BLaER1 treated with 17β-estradiol and CSF1 and Interleukin-3, amounts not matched to agents 10 nM and 100 nM (cell line): Measurements from ENCODE around the gene SNAPC1.

Experiments used
- H3K27ac ChIP-seq, 11 experiments: shearing (Covaris generic); formaldehyde crosslinking; 2 replicates each; pipeline ENCODE4 v1.8.1; 2022
- H3K27me3 ChIP-seq, 11 experiments: shearing (Covaris generic); formaldehyde crosslinking; 2 replicates each; pipeline ENCODE4 v1.8.1; 2022
- H3K36me3 ChIP-seq, 11 experiments: shearing (Covaris generic); formaldehyde crosslinking; 2 replicates each; pipeline ENCODE4 v1.8.1; 2022
- H3K4me1 ChIP-seq, 10 experiments: shearing (Covaris generic); formaldehyde crosslinking; 2 replicates each; pipeline ENCODE4 v1.8.1; 2022
- H3K4me2 ChIP-seq, 11 experiments: shearing (Covaris generic); formaldehyde crosslinking; 2 replicates each; pipeline ENCODE4 v1.8.1; 2022
- H3K4me3 ChIP-seq, 10 experiments: shearing (Covaris generic); formaldehyde crosslinking; 2 replicates each; pipeline ENCODE4 v1.8.1; 2022
- H3K9ac ChIP-seq, 11 experiments: shearing (Covaris generic); formaldehyde crosslinking; 2 replicates each; pipeline ENCODE4 v1.8.1; 2022
- H3K9me3 ChIP-seq, 11 experiments: shearing (Covaris generic); formaldehyde crosslinking; replicated peaks in 1 of 11; 2 replicates each; pipeline ENCODE4 v1.8.1; 2022
- H4K20me1 ChIP-seq, 11 experiments: shearing (Covaris generic); formaldehyde crosslinking; 2 replicates each; pipeline ENCODE4 v1.8.1; 2022
- Cebpa-rat ChIP-seq, 11 experiments: shearing (Covaris generic); IDR thresholded peaks; 2 replicates each; pipeline ENCODE4 v1.8.1; 2022

SNAPC1 gene

DNA sequence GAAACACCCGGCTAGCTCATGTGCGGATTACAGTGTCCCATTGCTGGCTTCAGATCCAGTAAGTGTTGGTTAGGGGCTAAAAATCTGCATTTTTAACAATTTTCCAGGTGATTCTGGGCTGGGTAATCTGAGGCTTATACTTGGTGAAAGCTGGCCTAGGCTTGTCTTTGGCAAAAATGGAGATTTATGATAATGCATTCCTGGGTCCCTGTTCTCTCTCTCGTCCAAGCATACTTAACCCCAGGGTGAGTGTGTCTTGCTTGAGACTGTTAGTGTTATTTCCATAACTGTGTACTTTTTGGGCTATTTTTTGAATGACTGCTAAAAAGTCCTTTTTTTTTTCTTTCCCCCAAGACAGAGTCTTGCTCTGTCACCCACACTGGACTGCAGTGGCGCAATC is 43.2 kb downstream of the SNAPC1 start:
- Histone ChIP-seq H3K4me1 (0 out of 20 replicates have a peak, but pooled peaks cover 0 to 4% (median 0%) of the 10 kb centered on the region in 10 experiments), H3K4me3 (no peak overlapping the region), H3K9ac (no peak overlapping the region), H3K36me3 (peaks cover 0 to 4% (median 0%) of the 10 kb centered on the region in 11 experiments; a peak in 1 of 22 replicates), H3K27me3 (peaks cover 0 to 4% (median 3%) of the 10 kb centered on the region in 11 experiments; a peak in 10 of 22 replicates), H3K9me3 (no peaks in the 10 kb centered on the region), H3K27ac (no peak overlapping the region), H3K4me2 (no peak overlapping the region), H4K20me1 (no peaks in the 10 kb centered on the region)
- no peak for TF ChIP-seq Cebpa-rat (IDR thresholded peaks at IDR 0.05)

DNA sequence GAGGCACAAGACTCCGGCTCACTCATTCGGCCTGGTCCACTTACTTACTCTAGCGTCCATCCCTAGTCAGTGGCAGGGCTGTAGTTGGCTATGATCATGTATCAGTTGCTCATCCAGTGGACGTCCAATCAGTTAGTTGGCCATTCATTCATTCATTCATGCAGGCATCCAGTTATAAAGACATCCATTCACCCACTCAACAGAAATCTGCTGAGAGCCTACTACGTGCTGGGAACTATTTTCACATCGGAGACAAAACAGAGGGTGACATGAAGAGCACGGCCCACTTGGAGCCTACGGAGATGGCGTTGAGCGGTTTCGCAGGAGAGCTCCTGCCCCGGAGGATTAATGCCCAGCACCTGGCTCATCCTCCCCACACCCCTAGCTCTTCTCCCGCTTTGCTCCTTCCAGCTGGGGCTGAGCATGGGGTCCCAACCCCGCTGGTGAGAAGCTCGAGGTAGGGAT is 49.7 kb downstream of the SNAPC1 start:
- 0 out of 22 replicates have a peak, but pooled peaks cover 0 to 3% (median 0%) of the 10 kb centered on the region in 11 experiments for H3K36me3 ChIP-seq
- H3K27ac ChIP-seq, result no peak overlapping the region
- H3K27me3 ChIP-seq, result peaks cover 38 to 54% (median 51%) of the 10 kb centered on the region in 11 experiments
- TF ChIP-seq Cebpa-rat (IDR thresholded peaks at IDR 0.05), result no peak
- H3K4me2 ChIP-seq, result no peak overlapping the region
- no peak overlapping the region for H3K9ac ChIP-seq
- H4K20me1 ChIP-seq, result no peaks in the 10 kb centered on the region
- 0 out of 20 replicates have a peak overlapping the region, but pooled peaks of 2 of the 10 experiments have one; percentile 2 to 46 for H3K4me3 ChIP-seq
- peaks cover 15 to 27% (median 19%) of the 10 kb centered on the region in 11 experiments for H3K9me3 ChIP-seq
- H3K4me1 ChIP-seq, result 0 out of 20 replicates have a peak, but pooled peaks cover 0 to 4% (median 0%) of the 10 kb centered on the region in 10 experiments

DNA sequence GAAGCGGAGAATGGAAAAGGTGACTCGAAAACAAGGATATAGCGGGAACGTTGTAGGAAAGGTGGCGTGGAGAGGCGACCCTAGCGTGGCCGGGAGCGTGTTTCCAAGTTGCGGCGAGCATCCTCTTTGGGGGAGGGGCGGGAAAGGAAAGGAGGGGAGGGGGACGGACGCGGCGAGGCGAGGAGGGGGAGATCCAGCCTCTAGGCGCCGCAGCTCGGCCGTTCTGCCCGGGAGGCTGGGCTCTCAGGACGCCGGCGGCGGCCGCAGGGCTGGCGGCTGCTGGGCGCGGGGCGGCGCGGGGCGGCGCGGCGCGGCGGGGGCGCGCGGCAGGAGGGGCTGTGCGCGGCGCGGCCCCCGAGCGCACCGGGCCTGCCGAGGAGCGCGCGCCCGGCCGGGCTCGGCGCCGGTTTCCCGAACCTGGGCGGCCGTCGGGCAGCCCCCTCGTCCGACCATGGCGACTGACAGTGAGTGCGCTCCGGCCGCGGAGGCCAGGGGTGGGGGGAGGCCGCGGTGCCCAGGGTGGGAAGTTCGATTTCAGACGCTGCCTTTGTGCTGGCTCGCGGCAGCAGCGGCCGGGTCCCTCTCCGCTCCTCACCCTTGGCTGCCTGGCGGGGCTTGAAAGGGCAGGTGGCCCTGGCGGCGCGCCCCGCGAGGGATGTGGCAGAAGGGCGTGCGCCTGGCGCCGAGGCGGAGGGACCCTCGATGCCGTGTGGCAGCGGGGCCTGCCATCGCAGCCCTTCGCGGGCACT is 50.3 kb downstream of the SNAPC1 start, which contains the start of gene SYT16:
Gene SYT16 (plus strand): TSS at position 357 of the 749 bp plus-strand sequence.
- H3K27me3 ChIP-seq, result peaks cover 38 to 54% (median 51%) of the 10 kb centered on the region in 11 experiments
- H3K4me2 ChIP-seq, result peak within 1 kb of the TSS; percentile 15 to 48 (median 39); a peak in 14 of 22 replicates
- peak within 1 kb of the TSS in 7 of 10 experiments; percentile 15 to 56 (median 42); a peak in 11 of 20 replicates for H3K4me3 ChIP-seq

GRCh38 chr14:61813096-61813606 is 50.9 kb downstream of the SNAPC1 start:
- peaks cover 38 to 54% (median 51%) of the 10 kb centered on the region in 11 experiments for H3K27me3 ChIP-seq
- peak overlapping the region in 5 of 10 experiments; percentile 15 to 56 (median 42); a peak in 8 of 20 replicates for H3K4me3 ChIP-seq

More for the DNA sequence above, 50.3 kb downstream of the SNAPC1 start, which contains the start of gene SYT16:
- peaks cover 15 to 27% (median 22%) of the 10 kb centered on the region in 11 experiments for H3K9me3 ChIP-seq
- H3K4me1 ChIP-seq, result 0 out of 20 replicates have a peak, but pooled peaks cover 0 to 2% (median 0%) of the 10 kb centered on the region in 10 experiments
- H3K27ac ChIP-seq, result no peak within 1 kb of the TSS
- no peaks in the 10 kb centered on the region for H4K20me1 ChIP-seq
- no peak within 1 kb of the TSS for H3K9ac ChIP-seq
- TF ChIP-seq Cebpa-rat (IDR thresholded peaks at IDR 0.05), result no peak
- 0 out of 22 replicates have a peak, but pooled peaks cover 0 to 3% (median 0%) of the 10 kb centered on the region in 11 experiments for H3K36me3 ChIP-seq

GRCh38 chr14:61822458-61822857 is 60.2 kb downstream of the SNAPC1 start:
- H3K9ac ChIP-seq, result no peak overlapping the region
- H3K36me3 ChIP-seq, result no peaks in the 10 kb centered on the region
- H3K4me1 ChIP-seq, result no peaks in the 10 kb centered on the region
- H4K20me1 ChIP-seq, result no peaks in the 10 kb centered on the region
- no peak for TF ChIP-seq Cebpa-rat (IDR thresholded peaks at IDR 0.05)
- no peak overlapping the region for H3K4me2 ChIP-seq
- H3K27ac ChIP-seq, result no peak overlapping the region
- peaks cover 0 to 11% (median 5%) of the 10 kb centered on the region in 11 experiments; a peak in 5 of 22 replicates for H3K9me3 ChIP-seq
- H3K27me3 ChIP-seq, result no peaks in the 10 kb centered on the region
- no peak overlapping the region for H3K4me3 ChIP-seq

More at GRCh38 chr14:61813096-61813606, 50.9 kb downstream of the SNAPC1 start:
- Histone ChIP-seq H3K9ac (no peak overlapping the region), H3K27ac (no peak overlapping the region), H3K9me3 (peaks cover 15 to 27% (median 22%) of the 10 kb centered on the region in 11 experiments), H3K4me2 (peak overlapping the region in 8 of 11 experiments; percentile 15 to 48 (median 34); a peak in 8 of 22 replicates), H3K36me3 (0 out of 22 replicates have a peak, but pooled peaks cover 0 to 3% (median 0%) of the 10 kb centered on the region in 11 experiments), H4K20me1 (no peaks in the 10 kb centered on the region), H3K4me1 (no peaks in the 10 kb centered on the region)
- no peak for TF ChIP-seq Cebpa-rat (IDR thresholded peaks at IDR 0.05)

GRCh38 chr14:61832783-61833182 is 70.6 kb downstream of the SNAPC1 start:
- no peak overlapping the region for H3K9ac ChIP-seq
- H3K36me3 ChIP-seq, result no peaks in the 10 kb centered on the region
- no peak overlapping the region for H3K4me2 ChIP-seq
- no peak overlapping the region for H3K27ac ChIP-seq
- peaks cover 5 to 9% (median 8%) of the 10 kb centered on the region in 10 experiments; a peak in 12 of 20 replicates for H3K4me1 ChIP-seq
- H3K9me3 ChIP-seq, result peaks cover 0 to 8% (median 0%) of the 10 kb centered on the region in 11 experiments; a peak in 2 of 22 replicates
- H3K4me3 ChIP-seq, result no peak overlapping the region
- H3K27me3 ChIP-seq, result no peaks in the 10 kb centered on the region
- no peak for TF ChIP-seq Cebpa-rat (IDR thresholded peaks at IDR 0.05)
- no peaks in the 10 kb centered on the region for H4K20me1 ChIP-seq

DNA sequence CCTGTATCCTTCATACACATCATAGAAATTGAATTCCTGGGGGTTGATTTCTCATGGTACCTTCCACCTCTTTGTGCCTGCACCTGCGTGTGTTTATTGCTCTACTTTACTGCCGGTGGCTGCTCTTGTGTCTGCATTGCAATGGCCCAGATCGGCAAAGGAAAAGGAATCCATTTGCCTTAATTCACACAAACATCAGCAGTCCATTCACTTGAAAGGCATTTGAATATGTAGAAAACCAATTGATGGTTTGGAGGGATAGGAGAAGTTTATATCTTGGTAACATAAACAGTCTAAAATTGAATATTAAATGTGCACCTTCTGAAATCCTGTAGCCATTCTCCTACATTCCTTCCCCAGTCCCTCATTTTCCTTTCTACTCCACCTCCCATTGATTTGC is 74.0 kb downstream of the SNAPC1 start:
- H3K27me3 ChIP-seq, result no peaks in the 10 kb centered on the region
- no peak overlapping the region for H3K27ac ChIP-seq
- no peak overlapping the region for H3K9ac ChIP-seq
- no peak overlapping the region for H3K4me2 ChIP-seq
- no peak for TF ChIP-seq Cebpa-rat (IDR thresholded peaks at IDR 0.05)
- H3K36me3 ChIP-seq, result no peaks in the 10 kb centered on the region
- H4K20me1 ChIP-seq, result no peaks in the 10 kb centered on the region
- no peak overlapping the region for H3K4me3 ChIP-seq
- peaks cover 5 to 9% (median 8%) of the 10 kb centered on the region in 10 experiments; a peak in 12 of 20 replicates for H3K4me1 ChIP-seq
- peaks cover 0 to 8% (median 0%) of the 10 kb centered on the region in 11 experiments; a peak in 2 of 22 replicates for H3K9me3 ChIP-seq

- peak overlapping the region in 4 of 11 experiments; percentile 5 to 16 (median 12); a peak in 2 of 22 replicates for H3K4me2 ChIP-seq
- TF ChIP-seq Cebpa-rat (IDR thresholded peaks at IDR 0.05), result no peak
- H3K9me3 ChIP-seq, result peaks cover 0 to 6% (median 0%) of the 10 kb centered on the region in 11 experiments; a peak in 2 of 22 replicates
Measured at GRCh38 chr14:61836807-61837206, 74.6 kb downstream of the SNAPC1 start.

More at GRCh38 chr14:61836807-61837206, 74.6 kb downstream of the SNAPC1 start:
- Histone ChIP-seq H3K27me3 (no peaks in the 10 kb centered on the region), H3K9ac (no peak overlapping the region), H3K4me3 (no peak overlapping the region), H4K20me1 (no peaks in the 10 kb centered on the region), H3K4me1 (peaks cover 5 to 9% (median 8%) of the 10 kb centered on the region in 10 experiments; a peak in 12 of 20 replicates), H3K27ac (no peak overlapping the region), H3K36me3 (no peaks in the 10 kb centered on the region)
